Measurements from ENCODE around the gene LRP1B.

The LRP1B gene

GRCh38 chr2:141497272-141497671, 633.5 kb downstream of the LRP1B start:
- DNase-seq, result no peak

DNA sequence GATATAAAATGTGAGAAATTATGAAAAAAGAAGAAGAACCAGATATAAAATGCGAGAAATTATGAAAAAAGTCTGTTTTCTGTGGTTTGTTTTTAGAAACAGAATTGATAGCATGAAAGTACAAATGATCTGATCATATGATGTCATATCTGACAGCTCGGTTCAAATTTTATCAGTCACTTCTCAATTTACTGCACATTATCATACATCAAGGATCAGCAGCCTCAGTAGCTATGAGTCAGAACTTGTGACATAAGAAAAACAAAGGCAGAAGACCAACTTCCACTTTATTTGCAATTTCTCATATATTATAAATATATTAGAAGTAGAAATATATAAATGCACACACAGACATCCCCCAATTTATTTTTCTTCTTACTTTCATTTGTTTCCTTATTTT, 634.0 kb downstream of the LRP1B start:
- no peak for DNase-seq

GRCh38 chr2:141493936-141494335, 636.9 kb downstream of the LRP1B start:
- no peak for DNase-seq

DNA sequence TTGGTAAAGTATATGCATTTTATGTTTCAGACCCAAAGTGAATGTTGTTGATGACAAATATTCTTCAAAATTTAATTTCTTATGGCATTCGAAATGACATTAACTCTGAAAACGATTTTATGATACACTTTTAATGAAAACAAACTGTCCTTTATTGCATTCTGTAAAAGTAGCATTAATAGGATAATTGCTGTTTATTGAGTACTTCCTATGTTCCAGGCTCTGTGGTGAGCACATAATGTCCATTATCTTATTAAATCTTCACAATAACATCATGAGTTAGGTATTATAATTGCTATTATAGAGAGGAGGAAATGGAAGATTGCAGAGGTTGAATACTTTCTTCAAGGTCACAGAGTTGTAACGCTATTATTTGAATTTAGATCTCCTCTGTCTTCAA, 638.0 kb downstream of the LRP1B start:
- no peak for DNase-seq

DNA sequence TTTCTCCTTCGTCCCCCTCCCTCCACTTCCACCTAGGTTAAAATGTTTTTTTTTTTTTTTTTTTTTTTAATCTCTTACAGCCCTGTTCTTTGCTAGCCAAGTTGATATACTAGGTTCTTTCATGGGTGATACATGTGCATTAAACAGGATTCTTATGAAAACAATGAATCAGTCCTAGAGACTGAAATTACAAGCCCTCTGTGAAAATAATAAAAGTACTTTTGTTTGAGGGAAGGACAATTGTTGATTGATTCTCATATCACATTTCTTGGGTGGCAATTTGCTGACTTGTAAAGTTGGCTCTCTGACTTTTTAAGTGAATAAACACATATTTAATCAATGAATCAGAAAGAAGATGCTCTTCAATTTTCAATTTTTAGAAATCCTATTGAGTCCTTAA, 639.9 kb downstream of the LRP1B start:
- DNase-seq, result no peak

DNA sequence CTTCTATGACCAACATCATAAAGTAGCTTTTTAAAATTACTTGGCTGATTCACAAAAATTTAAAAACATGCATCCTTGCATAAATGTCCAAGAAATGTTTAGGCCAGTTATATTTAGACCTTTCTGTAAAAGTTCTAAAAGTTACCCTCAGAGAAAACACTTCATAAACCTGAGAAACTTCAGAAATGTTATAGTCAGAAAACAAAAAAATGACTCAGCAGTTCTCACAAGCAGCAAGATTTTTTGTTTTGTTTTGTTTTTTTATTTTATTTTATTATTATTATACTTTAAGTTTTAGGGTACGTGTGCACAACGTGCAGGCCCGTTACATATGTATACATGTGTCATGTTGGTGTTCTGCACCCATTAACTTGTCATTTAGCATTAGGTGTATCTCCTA, 648.1 kb downstream of the LRP1B start:
- DNase-seq, result no peak

GRCh38 chr2:141475801-141476200, 655.0 kb downstream of the LRP1B start:
- DNase-seq, result no peak

DNA sequence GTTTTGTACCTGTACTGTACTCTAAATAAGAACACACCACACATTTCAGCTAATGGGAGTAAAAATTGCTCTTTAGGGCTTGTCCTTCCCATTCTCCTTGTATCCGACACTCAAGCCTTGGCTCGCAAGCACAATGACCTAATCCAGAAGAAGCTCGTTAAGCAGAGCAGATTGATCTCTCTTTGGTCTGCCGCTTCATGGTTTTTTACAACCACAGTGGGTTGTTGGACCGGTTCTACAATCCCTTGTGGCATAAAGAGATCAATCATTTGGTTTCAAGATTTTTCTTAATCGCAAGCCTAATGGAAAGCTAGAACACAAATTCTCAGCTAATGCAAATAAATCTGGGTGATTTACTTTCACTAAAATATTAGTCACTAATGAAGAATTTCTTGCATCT, 662.1 kb downstream of the LRP1B start:
- DNase-seq, result no peak

GRCh38 chr2:141467331-141467730, 663.5 kb downstream of the LRP1B start:
- no peak for DNase-seq

DNA sequence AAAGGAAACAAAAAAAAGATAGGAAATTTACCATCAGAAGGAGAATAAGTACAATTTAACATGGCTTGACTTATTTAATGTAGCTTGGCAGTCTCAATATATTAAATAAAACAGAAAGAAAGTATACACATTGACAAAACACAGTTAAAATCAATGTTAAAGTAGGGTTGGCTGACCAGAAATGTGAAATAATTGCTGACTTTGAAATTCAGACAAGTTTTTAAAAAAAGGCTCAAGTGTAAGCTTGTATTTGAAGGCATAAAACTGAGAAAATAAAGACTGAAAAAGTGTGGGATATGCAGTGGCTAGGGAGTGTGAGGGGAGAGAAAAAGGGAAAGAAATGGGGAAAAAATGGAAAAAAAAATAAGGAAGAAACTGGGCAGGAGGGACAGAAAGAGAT, 665.8 kb downstream of the LRP1B start:
- no peak for DNase-seq

DNA sequence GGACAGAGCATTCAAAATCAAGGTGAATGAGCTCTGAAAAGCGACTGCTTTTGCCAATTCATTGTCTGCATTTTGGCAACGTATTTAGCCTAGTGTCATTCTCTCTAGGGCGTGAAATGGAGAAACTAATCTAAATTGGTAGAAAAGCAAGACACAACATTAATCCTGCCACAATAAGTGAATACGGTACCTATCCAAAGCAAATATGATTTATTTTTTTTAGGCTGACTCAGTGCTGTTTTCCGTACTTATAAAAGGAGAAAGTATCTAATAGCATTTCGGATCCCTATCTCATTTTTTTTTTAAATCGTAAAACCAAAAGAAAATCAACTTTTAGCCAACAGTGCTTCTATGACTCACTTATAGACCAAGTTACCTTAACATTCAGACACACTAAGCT, 672.5 kb downstream of the LRP1B start:
- DNase-seq, result no peak

DNA sequence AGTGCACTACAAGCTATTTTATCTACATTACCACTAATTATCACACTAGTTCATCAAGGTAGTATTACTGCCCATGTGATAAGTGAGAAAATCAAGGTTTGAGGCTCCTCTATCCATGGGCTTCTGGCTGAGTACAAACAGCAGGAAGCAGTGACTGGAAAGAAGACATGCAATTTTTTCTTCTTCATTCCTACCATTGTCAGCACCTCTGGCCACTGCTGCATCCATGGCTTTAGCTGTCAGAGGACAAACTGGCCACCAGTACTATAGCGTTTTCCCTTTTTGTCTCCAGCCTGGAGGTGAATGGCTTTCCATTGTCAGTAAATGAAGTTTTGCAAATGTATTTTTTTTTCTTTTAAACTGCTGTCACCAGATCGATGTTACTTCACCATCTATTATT, 674.9 kb downstream of the LRP1B start:
- no peak for DNase-seq

- no peak for DNase-seq
Measured at GRCh38 chr2:141455211-141455826, 675.5 kb downstream of the LRP1B start.

DNA sequence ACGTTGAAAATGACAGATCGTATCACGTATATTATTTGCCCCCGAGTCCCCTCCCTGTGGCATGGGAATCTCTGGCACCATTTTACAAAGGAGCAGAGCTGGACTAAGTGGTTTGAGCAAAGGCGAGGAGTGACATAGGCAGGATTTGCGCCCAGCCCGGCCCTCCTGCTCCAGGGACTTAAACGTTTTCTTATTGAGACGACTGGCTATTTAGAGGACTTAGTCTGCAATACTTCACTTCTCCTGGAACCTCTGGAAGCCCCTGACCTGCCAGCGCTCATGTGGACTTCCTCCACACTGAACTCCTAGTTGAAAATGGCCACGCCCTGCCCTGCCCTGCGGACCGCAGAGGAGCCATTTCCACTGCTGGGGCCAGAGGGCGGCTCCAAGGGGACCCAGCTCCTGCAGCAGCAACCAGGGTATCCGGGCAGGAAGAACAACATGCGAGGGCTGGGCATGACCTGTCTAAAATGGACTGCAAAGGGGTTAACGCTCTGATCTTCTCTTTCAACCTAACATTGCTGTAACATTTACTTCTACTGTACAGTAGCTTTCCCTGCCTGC, 690.7 kb downstream of the LRP1B start:
- no peak for DNase-seq

- no peak for DNase-seq
Measured at GRCh38 chr2:141439524-141439923, 691.3 kb downstream of the LRP1B start.

DNA sequence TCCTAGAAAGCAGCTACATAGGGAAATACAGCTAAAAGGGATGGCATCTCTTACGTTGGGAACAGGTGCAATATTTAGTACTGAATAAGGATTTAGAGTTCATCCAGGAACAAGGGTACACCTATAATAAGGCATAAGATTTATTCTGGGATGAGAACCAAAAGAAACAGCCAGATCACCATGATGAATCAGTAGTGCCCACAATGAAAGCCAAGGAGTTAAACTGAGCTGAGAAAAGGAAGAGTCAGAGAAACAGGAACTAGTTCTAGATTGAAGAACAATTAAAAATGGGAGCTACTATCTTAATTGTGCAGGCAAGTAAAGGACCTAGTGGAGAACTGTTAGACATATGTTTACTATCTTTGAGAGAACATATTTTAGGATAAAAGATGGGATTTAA, 692.3 kb downstream of the LRP1B start:
- DNase-seq, result no peak

GRCh38 chr2:141437521-141437920, 693.3 kb downstream of the LRP1B start:
- no peak for DNase-seq

- no peak for DNase-seq
Measured at GRCh38 chr2:141423124-141423523, 707.7 kb downstream of the LRP1B start.

DNA sequence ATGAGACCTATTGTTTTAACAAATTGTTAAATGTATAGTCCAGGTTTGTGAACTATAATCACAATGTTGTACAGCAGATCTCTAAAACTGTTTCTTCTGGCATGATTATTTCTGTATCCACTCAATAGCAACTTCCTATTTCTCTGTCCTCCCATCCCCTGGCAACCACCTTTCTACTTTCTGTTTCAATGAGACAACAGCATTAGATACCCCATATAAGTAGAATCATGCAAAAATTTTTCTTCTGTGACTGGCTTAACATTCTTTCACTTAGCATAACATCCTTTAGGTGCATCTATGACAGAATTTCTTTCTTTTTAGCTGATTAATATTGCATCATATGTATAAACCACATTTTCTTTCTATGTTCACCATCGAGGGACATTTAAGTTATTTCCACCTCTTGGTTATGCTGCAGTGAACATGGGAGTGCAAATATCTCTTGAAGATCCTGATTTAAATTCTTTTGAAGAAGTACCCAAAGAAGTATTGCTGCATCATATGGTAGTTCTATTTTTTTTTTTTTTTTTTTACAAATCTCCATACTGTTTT, 713.5 kb downstream of the LRP1B start:
- no peak for DNase-seq

DNA sequence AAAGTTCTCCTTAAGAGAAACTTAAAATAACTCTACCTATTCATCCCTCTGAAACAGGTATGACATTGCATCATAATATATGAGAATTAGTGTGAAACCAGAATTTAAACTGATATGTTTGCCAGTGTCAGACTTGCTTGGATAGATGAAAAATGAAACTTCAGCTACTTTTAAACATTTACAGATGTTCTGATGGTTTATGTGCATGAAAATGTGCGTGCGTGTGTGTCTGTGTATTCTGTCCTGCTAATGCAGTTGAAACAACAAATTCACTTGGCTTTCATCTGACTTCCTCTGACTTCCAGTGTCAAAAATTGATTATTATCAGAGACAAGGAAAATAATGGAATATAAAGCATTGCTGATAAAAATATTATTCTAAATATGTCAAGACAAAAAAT, 719.4 kb downstream of the LRP1B start:
- DNase-seq, result no peak

DNA sequence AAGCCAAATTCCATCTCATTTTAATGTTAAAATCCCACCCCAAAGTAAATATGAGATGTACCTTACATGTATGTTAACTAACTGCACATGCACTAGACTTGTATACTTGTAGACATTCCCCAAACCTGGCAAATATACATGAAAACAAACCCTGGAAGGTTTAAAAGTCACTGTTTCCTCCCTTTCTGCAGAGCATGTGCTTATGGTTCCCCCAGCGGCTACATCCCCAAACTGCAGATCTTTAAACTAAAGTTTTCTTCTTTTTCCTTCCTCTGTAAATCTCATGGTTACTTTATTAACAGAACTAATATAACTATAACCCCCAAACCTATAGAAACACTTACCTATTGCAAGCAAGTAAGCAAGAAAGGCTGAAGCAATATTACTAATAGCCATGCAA, 731.5 kb downstream of the LRP1B start:
- DNase-seq, result no peak

GRCh38 chr2:141393214-141393545, 737.6 kb downstream of the LRP1B start:
- DNase-seq, result no peak

DNA sequence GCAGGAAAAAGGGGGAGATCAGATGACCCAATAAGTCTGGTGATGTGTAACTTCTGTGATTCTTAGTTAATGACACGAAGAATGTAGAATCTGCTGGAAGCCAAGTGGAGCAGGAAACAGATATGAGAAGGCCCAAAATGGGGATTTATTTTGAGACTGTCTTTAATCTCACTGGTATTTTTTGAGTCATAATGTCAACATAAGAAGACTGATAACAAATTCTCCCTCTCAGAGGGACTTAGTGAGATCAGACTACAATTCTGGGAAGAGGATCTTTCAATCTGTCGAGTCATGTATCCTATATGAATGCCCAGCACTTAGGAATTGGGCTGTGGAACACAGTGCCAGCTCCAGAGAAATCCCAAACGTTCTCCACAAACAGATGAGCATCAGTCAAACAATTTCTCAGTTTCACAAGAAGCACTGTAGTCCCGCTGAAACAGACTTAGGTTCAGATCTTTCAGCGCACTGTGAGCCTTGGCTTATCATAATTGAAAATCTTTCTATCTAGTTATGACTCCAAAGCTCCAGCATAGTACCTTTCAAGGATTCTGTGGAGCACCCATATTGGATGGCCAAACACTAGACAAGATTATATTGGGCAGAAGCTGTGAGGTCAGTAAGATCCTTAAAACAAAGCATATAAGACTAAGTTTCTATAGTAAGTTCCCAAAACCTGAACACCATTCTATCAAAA, 738.2 kb downstream of the LRP1B start:
- no peak for DNase-seq

DNA sequence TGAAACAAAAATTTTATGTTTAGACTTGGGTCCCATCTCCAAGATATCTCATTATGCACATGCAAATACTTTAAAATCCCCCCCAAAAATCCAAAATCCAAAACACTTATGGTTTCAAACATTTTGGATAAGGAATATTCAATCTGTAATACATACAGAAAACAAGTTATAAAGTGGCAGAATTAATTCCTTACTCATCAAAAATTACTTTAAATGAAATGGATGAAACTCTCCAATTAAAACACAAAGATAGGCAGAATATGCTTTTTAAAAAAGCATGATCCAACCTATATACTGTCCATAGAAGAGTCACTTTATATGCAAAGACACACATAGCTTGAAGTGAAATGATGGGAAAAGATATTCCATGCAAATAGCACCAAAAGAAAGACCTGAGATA, 744.6 kb downstream of the LRP1B start:
- DNase-seq, result no peak

- no peak for DNase-seq
Measured at GRCh38 chr2:141384676-141385075, 746.1 kb downstream of the LRP1B start.
